Measurements from ENCODE around the gene EFNB3. TPM values are rescaled to one million over a fixed set of nuclear protein-coding genes. Genes with fewer than 3 reads are reported as not detected.
A peak's percentile ranks its signal among the peaks of the same experiment; 100 is the strongest.

Gene EFNB3
- polyA plus RNA-seq, 1 experiment = 5.3 TPM

DNA sequence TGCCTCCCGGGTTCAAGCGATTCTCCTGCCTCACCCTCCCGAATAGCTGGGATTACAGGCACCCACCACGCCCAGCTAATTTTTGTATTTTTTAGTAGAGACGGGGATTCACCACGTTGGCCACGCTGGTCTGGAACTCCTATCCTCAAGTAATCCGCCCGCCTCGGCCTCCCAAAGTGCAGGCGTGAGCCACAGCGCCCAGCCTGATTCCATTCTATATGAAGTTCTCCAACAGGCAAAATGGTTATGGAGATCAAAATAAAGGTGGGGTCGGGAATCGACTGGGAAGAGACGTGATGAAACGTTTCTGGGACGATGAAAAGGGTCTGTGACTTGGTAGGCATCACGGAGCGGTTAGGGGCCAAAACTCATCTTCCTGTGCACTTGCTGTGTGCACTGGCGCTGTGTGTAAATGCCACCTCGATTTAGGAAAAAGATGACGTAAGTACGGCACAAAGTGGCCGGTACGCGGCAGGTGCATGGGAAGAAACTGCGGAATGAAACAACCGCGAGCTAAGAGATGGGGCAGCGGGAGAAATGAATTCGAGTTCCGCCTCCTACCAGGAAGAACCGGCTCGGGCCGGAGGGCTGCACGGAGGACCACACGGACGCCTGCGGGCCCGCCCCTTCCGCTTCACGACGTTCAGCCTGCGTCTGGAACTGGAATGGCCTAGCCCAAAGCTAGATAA is 19.3 kb upstream of the EFNB3 start:
- TF ChIP-seq, protein P1, sequence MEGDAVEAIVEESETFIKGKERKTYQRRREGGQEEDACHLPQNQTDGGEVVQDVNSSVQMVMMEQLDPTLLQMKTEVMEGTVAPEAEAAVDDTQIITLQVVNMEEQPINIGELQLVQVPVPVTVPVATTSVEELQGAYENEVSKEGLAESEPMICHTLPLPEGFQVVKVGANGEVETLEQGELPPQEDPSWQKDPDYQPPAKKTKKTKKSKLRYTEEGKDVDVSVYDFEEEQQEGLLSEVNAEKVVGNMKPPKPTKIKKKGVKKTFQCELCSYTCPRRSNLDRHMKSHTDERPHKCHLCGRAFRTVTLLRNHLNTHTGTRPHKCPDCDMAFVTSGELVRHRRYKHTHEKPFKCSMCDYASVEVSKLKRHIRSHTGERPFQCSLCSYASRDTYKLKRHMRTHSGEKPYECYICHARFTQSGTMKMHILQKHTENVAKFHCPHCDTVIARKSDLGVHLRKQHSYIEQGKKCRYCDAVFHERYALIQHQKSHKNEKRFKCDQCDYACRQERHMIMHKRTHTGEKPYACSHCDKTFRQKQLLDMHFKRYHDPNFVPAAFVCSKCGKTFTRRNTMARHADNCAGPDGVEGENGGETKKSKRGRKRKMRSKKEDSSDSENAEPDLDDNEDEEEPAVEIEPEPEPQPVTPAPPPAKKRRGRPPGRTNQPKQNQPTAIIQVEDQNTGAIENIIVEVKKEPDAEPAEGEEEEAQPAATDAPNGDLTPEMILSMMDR (IDR thresholded peaks at IDR 0.05; ENCODE audit: insufficient read depth, low read depth, low read length) = no peak
- POLR2A ChIA-PET = interaction anchor here (0.6 kb wide), 2 partner anchors 102 to 227 kb away, joined by 6 to 7 read pairs; no protein-coding TSS in a partner anchor
- CTCF ChIA-PET = interaction anchor here (0.6 to 5.2 kb wide), 10 partner anchors 12 to 640 kb away, joined by 3 to 91 read pairs (median 6); partner anchors contain the start of genes SAT2 and SHBG
- peak overlapping the region; percentile 52 for H3K4me3 ChIP-seq (ENCODE audit: low read depth, low read length)
- peak; percentile 49 for DNase-seq (ENCODE audit: low read depth)
- no peaks in the 10 kb centered on the region for H3K36me3 ChIP-seq (ENCODE audit: control insufficient read depth, insufficient read depth, low read length)
- H3K27me3 ChIP-seq (ENCODE audit: control insufficient read depth, insufficient read depth, low read length) = no peaks in the 10 kb centered on the region

DNA sequence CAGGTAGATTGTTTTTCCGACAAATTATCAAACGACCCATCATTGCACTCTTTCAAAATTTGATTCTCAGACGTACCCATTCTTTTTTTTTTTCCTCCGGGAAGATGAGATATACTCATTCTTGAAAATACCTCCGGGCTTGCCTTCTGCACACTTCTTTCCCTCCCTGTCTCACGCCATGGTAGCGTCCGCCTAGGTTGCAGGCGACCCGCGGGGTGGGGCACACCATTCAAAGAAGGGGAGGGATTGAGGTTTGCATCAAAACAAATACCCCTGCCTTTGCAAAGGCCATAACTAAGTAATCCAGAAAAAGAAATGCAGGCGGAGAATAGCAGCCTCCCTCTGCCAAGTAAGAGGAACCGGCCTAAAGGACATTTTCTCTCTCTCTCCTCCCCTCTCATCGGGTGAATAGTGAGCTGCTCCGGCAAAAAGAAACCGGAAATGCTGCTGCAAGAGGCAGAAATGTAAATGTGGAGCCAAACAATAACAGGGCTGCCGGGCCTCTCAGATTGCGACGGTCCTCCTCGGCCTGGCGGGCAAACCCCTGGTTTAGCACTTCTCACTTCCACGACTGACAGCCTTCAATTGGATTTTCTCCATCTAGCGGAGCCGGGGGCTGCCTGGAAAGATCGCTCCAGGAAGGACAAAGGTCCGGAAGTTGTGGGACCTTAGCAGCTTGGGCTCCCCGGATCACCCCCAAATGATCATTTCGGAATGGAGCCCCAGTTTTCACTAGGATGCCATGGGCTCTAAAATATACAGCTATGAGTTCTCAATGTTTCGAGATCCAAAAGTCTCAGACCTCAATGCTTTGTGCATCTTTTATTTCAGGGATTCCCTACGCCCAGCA is 18.6 kb upstream of the EFNB3 start:
- TF ChIP-seq, protein P1 (IDR thresholded peaks at IDR 0.05; ENCODE audit: insufficient read depth, low read depth, low read length) = no peak
- H3K4me3 ChIP-seq (ENCODE audit: low read depth, low read length) = peak overlapping the region; percentile 52
- no peaks in the 10 kb centered on the region for H3K36me3 ChIP-seq (ENCODE audit: control insufficient read depth, insufficient read depth, low read length)
- CTCF ChIA-PET = interaction anchor here (0.6 to 5.2 kb wide), 23 partner anchors 13 to 640 kb away, joined by 3 to 91 read pairs (median 5); partner anchors contain the start of genes SAT2, SHBG and SOX15
- H3K27me3 ChIP-seq (ENCODE audit: control insufficient read depth, insufficient read depth, low read length) = no peaks in the 10 kb centered on the region
- POLR2A ChIA-PET = interaction anchor here (0.6 to 1.4 kb wide), 3 partner anchors 102 to 228 kb away, joined by 5 to 7 read pairs (median 6); no protein-coding TSS in a partner anchor
- no peak for DNase-seq (ENCODE audit: low read depth)

- H3K4me3 ChIP-seq (ENCODE audit: low read depth, low read length) = peak within 1 kb of the TSS; percentile 52
- no peaks in the 10 kb centered on the region for H3K36me3 ChIP-seq (ENCODE audit: control insufficient read depth, insufficient read depth, low read length)
- ChIA-PET CTCF (interaction anchor here (0.6 to 5.2 kb wide), 42 partner anchors 14 to 641 kb away, joined by 3 to 91 read pairs (median 4); partner anchors contain the start of genes ATP1B2, CD68, DNAH2 and FXR2), POLR2A (interaction anchor here (0.7 to 1.4 kb wide), 4 partner anchors 72 to 336 kb away, joined by 3 to 6 read pairs (median 5); no protein-coding TSS in a partner anchor)
- H3K27me3 ChIP-seq (ENCODE audit: control insufficient read depth, insufficient read depth, low read length) = no peaks in the 10 kb centered on the region
- TF ChIP-seq, protein P1 (IDR thresholded peaks at IDR 0.05; ENCODE audit: insufficient read depth, low read depth, low read length) = no peak
- peak; percentile 62 for DNase-seq (ENCODE audit: low read depth)
Observed at GRCh38 chr17:7687072-7687907, 17.7 kb upstream of the EFNB3 start, which contains the start of gene TP53. TP53 (minus strand) TSS chr17:7687490; CDS start chr17:7676594, 10,896 bp downstream.

- ChIA-PET CTCF (interaction anchor here (0.6 to 5.2 kb wide), 46 partner anchors 12 to 642 kb away, joined by 3 to 91 read pairs (median 4); partner anchors contain the start of genes ATP1B2, CD68, DNAH2 and FXR2), POLR2A (interaction anchor here (0.5 to 1.4 kb wide), 5 partner anchors 73 to 337 kb away, joined by 3 to 6 read pairs (median 5); no protein-coding TSS in a partner anchor)
- peak; percentile 98 for DNase-seq (ENCODE audit: low read depth)
- no peaks in the 10 kb centered on the region for H3K27me3 ChIP-seq (ENCODE audit: control insufficient read depth, insufficient read depth, low read length)
- H3K36me3 ChIP-seq (ENCODE audit: control insufficient read depth, insufficient read depth, low read length) = peaks cover 1% of the 10 kb centered on the region; the same call in 1 of the 2 replicates
- H3K4me3 ChIP-seq (ENCODE audit: low read depth, low read length) = peak within 1 kb of the TSS; percentile 52
- TF ChIP-seq, protein P1 (IDR thresholded peaks at IDR 0.05; ENCODE audit: insufficient read depth, low read depth, low read length) = peak; percentile 99
Observed at GRCh38 chr17:7687908-7688807, 16.8 kb upstream of the EFNB3 start, which contains the start of gene WRAP53. WRAP53 (plus strand) TSS chr17:7688477; CDS start chr17:7688649, 172 bp downstream.
